GOT3 (cell line): ENCODE measurements around the gene XIST.
"Not testable (repeated sequence)": the region's sequence is repeated elsewhere in the genome, so short reads cannot be mapped to it uniquely, and the experiment has no call there.

Source experiments
- DNase-seq: peaks from one replicate; lab custom pipeline; 2025; ENCODE audit warnings: mixed read lengths; lab: John Stamatoyannopoulos, UW

The XIST gene

DNA sequence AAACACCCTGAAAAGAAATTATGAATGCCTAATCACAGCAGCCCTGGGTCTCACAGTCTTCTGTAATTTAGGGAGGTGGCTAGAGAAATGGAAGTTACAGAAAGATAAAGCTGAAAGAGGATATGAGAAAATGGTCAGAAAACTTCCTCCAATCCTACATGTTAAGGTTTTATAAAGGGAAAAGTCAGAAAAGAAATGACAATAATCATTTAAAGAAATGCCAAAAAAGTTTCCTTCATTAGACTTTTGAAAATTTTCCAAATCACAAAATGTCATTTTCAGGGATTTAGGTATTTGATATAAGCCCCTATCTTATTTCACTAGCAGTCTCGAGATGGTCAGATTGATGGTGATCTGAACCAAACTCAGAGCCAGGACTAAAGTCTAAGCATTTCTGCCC is 13.4 kb downstream of the XIST start:
- no peak for DNase-seq

GRCh38 chrX:73838123-73838522 is 14.4 kb downstream of the XIST start:
- no peak for DNase-seq

DNA sequence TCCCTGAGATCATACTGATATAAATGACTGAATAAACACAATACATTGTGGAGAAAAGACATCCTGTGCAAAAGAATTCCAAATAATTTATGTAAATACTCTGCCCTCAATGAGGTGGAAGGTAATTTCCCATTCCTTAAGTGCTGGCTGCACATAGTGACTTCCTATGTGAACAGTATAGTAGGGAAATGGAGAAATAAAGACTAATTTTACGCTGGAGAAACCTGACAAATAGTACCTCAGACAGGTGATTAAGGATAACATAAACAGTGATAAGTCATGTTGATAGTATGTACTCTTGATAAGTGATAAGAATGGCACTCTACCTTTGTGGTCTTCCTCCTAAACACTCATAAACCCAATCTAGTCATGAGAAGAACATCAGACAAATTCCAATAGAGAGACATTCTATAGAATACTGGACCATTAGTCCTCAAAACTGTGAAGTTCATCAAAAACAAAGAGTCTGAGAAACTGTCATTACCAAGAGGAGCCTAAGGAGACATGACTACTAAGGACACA is 15.5 kb downstream of the XIST start:
- no peak for DNase-seq

- no peak for DNase-seq
Measured at GRCh38 chrX:73834219-73834618, 18.3 kb downstream of the XIST start.

DNA sequence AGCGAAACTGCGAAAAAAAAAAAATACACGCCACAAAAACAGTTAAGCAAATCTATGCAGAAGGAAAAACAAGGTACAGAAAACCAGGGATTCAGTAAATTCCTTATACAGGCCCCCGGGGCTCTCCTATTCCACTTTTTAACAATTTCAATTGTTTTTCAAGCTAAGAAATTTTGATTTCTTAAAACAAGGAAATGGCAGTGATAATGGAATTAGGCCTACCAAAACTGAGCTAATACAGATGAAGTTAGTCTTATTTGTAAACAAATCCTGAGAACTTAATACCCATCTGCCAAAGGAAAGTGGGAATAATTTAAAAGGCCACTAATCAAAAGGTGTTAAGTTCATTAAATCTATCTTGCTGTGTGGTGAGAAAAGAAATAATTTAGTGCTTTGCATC is 20.2 kb downstream of the XIST start:
- no peak for DNase-seq

GRCh38 chrX:73831500-73831899 is 21.0 kb downstream of the XIST start:
- DNase-seq: no peak

DNA sequence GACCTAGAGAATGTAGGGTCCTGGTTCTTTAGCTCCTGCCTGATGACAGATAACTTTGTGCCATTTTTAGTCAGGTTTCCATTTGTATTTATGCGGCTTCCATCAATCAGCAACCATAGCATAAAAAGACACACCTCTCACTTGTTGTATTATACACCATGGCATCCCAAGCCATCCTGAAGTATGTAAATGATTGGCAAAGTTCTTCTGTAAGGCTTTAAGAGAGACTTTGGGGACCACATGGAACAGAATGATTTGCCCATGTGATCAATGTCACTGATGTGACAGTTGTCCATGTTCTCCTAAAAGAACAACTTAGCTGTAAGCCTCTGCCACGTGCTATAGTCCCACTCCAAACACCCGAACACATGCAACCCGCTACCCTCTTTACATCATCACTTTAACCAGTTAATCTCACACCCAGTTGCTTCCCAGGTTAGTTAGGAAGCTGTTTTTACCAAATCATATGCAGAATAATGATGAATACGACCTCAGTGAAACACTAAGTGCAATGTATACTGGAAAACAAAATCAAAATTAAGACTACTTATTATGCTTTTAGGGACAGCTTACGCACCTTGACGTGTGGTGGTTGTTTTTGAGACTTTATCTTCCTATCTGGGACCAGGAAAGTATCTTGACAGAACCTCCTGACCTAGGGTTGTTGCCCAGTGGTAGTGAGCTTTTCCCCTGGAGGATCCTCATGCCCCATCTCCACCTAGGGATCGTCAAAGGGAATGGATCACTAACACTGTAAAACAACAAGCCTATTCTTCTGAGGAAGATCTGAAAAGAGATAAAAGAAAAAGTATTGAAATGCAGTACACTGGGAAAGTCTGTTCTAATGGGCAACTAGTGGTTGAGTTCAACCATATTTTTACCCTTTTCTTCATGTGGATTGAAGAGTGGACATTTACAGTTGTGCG is 21.8 kb downstream of the XIST start:
- no peak for DNase-seq

DNA sequence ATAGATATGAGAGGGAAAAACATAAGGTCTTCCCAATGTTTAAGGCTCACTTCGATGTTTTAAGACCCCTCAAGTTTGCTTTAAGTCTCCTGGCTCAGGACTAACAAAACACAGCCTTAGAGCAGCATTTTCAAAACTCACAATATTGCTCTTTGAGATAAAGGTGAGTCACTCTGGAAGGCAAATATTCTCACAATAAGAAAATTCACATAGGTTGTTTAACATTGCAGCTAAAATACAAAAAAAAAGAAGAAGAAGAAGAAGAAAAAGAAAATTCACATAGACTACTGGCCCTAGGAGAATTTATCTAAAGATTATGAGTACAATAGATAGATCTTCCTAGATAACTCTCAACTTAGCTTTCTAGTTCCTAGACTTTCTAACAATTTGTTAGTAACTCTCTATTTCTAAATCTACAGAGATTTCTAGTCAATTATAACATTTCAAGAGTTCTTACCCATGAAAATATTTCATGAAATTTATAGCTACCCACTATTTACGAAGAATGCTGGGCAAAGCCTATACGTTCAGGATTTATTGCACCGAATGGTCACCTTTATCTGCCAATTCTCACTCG is 22.5 kb downstream of the XIST start:
- DNase-seq: no peak

DNA sequence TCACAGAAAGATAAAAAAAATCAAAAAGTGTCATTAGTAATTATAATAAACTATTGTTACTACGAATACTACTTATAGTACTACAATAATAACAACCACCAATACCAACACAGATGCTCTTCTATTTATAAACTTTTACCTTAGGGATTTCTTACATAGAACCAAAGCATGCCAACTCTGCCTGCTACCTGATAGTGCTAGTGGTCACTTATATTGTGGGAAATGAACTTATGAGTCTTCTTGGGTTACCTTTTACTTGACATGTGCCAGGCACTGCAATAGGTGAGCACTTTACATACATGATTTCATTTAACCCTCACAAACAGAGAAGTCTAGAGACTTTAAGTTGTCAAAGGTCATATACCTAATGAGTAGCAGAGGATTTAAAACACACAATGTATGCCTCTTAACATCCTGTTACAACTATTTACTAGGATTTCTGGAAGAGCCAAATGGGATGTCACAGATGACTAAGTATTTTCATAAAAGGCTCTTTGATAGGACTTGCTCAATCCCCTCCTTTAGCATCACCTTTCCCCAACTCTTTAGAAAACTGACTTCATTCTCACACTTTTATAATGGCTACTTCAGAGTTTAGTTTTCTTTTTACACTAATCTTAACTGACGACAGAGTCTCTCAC is 24.3 kb downstream of the XIST start:
- DNase-seq: no peak

- no peak for DNase-seq
Measured at GRCh38 chrX:73827406-73827805, 25.1 kb downstream of the XIST start.

GRCh38 chrX:73826996-73827395 is 25.5 kb downstream of the XIST start:
- DNase-seq: no peak

DNA sequence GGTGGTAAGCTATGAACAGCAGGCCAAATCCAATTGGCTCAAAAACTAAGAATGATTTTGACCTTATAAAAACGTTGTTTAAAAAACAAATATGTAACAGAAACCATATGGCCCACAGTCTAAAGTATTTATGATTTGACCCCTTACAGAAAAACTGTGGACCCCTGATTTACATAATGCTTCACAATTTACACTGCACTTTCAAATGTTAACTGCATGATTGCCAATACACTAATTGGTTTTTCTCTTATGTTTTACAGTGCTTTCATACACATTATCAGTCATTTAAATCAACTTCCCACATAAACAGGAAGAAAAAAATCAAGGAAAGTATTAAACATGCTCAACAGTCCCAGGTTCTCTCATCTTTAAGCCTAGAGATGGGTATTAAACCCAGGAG is 26.9 kb downstream of the XIST start:
- DNase-seq: no peak

DNA sequence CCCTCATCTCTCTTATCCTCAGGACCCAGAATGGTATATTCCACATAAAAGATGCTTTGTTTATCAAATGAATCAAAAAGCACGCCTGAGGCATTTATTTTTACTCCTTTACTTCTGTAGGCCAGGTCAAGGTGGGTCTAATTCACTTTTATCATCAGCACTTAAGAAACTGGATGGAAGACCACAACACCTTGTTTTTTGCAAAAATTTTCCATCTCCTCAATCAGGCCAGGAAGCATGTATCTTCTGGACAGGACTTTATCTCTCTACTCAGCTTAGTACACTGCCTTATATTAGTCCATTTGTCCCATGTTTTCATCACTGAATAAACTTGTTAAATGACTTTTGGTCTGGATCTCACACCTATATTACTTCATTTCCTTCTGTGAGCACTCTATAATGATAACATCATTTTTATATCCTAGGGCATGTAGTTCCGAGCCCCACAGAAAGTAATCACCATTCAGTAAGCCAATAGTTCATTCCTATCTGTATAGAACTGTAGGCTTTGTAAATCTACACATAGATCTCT is 29.0 kb downstream of the XIST start:
- DNase-seq: no peak

DNA sequence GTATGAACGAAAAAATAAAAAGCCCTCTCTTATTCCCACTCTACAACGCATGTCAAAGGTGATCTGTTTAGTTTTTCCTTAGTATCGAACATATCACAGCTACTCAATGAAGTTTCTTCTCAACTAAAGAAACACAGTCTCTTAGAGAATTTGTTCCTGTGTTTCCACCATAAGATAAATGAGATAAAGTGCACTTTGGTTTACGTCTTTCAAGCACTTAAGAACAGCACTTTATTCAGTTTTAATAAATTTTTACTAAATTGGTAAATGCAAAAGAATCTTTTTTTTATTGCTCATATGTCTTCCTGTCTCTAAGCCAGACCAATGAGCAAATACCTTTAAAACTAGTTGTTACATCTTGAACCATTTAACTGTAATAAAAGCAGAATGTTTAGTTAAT is 29.7 kb downstream of the XIST start:
- DNase-seq: no peak

DNA sequence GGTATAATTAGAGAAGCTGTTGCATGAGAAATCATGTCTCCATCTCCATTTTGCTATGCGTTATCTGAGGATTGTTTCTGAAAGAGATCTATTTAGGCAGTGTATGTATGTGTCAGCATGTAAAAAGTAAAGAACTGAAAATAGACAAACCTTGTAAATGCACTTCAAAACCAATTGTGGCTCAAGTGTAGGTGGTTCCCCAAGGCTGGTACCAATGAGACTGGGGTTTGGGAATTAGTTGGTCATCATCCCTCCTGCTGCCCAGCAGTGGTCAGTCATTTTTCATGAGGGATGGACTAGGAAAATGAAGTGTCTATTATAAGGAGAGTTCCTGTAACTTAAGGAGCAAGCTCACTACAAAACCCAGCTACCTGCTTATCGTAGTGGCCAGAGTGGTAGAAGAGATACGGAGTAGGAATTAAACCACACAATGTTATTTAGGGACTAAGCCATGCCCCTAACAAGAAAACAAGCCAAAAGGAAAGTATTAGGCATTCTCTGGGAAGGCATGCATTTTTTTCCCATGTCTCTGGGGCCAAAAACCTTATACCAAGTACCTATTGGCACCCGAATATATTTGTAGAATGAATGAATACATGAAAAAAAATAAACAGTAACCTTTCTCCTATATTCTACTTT is 30.5 kb downstream of the XIST start:
- no peak for DNase-seq

DNA sequence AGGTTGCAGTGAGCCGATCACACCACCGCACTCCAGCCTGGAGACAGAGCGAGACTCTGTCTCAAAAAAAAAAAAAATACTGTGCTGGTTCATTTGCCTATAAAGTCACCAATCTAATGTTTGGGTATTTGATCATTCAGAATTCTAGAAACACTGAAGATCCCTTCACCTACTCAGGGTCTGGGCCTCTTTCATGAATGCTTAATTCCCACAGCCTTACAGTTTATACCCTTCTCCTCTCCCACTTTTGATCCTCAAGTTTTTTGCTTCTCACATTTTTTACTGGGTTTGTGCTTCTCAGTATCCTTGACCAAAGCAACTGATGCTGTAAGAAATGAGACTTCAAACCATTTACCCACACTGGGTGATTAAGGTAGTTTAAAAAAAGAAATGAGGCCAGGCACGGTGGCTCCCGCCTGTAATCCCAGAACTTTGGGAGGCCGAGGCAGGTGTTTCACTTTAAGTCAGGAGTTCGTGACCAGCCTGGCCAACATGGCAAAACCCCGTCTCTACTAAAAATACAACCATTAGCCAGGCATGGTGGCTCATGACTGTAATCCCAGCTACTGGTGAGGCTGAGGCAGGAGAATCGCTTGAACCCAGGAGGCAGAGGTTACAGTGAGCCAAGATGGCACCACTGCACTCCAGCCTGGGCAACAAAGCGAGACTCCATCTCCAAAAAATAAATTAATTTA is 32.5 kb downstream of the XIST start:
- DNase-seq: not testable (repeated sequence)

- no peak for DNase-seq
Measured at GRCh38 chrX:73818200-73819116, 34.1 kb downstream of the XIST start.

DNA sequence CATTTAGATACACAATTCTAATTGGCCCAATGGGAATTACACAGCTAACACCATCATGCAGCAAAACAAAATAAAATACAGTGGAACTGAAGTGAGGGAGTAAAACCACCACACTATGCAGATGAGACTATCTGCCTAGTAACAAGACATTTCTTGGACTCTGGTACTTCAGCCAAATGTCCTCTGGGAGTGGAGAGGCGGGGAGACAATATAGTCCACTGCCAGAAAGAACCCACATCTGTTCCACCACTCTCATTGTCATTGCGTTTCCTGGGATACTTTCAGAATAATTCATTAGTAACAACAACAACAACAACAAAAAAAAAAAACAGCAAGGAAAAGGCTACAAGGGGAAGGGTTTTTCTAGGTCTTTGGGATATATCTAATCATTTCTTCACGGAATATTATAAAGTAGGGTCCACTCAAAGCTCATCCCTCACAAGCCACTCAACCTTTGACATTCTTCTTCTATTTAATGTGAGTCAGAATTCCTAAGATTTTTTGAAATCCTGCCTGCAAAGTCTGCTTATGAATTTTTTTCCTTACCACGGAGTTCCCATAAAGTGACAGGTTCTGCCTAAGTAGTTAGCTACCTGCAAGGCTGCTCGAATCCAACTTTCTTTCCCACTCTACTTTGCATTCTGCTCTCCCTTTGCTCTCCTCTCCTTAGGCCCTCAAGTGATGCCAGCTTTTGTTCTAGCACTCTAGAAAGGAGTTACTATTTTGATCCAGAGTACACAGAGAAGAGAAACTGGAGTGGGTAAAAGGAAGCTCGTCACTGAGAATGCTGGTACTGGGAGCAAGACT is 34.9 kb downstream of the XIST start:
- no peak for DNase-seq

GRCh38 chrX:73812256-73812655 is 40.3 kb downstream of the XIST start:
- DNase-seq: no peak

DNA sequence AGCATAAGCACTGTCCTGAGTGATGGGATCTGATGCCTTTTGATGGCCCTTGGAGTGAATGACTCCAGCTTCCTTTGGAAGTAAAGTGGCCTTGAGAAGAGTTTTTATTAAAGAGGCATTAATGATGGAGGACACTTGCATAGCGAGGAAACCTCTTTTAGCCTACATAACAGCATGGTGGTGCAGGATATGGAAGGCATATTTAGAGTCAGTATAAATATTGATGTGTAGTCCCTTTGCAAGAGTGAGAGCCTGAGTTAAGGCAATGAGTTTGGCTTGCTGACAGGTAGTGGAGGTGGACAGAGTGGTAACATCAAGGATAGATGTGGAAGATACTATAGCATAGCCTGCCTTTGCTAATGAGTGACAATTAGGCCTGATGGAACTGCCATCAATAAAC is 48.4 kb downstream of the XIST start:
- not testable (repeated sequence) for DNase-seq
